HepG2 (cell line): ENCODE measurements around the gene ARHGAP45. TPM values are rescaled to one million over a fixed set of nuclear protein-coding genes. Genes with fewer than 3 reads are reported as not detected.
A peak's percentile ranks its signal among the peaks of the same experiment; 100 is the strongest.

Source experiments
- AHR ChIP-seq: IDR thresholded peaks from 2 replicates; pipeline ENCODE4 v1.6.1; 2018; ENCODE audit warnings: missing genetic modification reagents, missing compliant biosample characterization
- GATAD2A ChIP-seq: IDR thresholded peaks from 2 replicates; pipeline ENCODE4 v1.6.1; 2016
- HDAC2 ChIP-seq: sonication (generic); formaldehyde crosslinking; IDR thresholded peaks from 2 replicates; pipeline ENCODE4 v1.4.0; 2020; ENCODE audit warnings: missing genetic modification reagents
- HOXA7 ChIP-seq: sonication (generic); formaldehyde crosslinking; IDR thresholded peaks from 2 replicates; pipeline ENCODE4 v1.8.1; 2022; ENCODE audit warnings: mild to moderate bottlenecking, missing genetic modification reagents, moderate library complexity
- KLF6 ChIP-seq: IDR thresholded peaks from 2 replicates; pipeline ENCODE4 v1.8.0; 2016; ENCODE audit warnings: missing biosample characterization, missing genetic modification reagents
- MEIS1 ChIP-seq: sonication (generic); formaldehyde crosslinking; IDR thresholded peaks from 2 replicates; pipeline ENCODE4 v1.9.0; 2021; ENCODE audit warnings: mild to moderate bottlenecking, missing genetic modification reagents, moderate library complexity, borderline replicate concordance
- MZF1 ChIP-seq: sonication (generic); formaldehyde crosslinking; IDR thresholded peaks from 2 replicates; pipeline ENCODE4 v1.8.1; 2023; ENCODE audit warnings: mild to moderate bottlenecking, missing genetic modification reagents, borderline replicate concordance
- POLR2G ChIP-seq: fragments of 200-400 bp; formaldehyde crosslinking; IDR thresholded peaks from 2 replicates; pipeline ENCODE4 v1.6.1; 2018; ENCODE audit warnings: mild to moderate bottlenecking, low read depth, low read length, moderate library complexity
- RCOR2 ChIP-seq: IDR thresholded peaks from 2 replicates; pipeline ENCODE4 v1.6.1; 2016; ENCODE audit warnings: missing biosample characterization, missing genetic modification reagents
- RELA ChIP-seq: sonication (generic); formaldehyde crosslinking; IDR thresholded peaks from 2 replicates; pipeline ENCODE4 v1.4.0; 2020; ENCODE audit warnings: missing genetic modification reagents
- RXRA ChIP-seq: sonication (generic); formaldehyde crosslinking; IDR thresholded peaks from 2 replicates; pipeline ENCODE4 v1.5.1; 2020; ENCODE audit warnings: missing genetic modification reagents
- SP4 ChIP-seq: sonication (generic); formaldehyde crosslinking; IDR thresholded peaks from 2 replicates; pipeline ENCODE4 v1.8.1; 2023; ENCODE audit warnings: mild to moderate bottlenecking, missing genetic modification reagents
- SRSF9 ChIP-seq: fragments of 200-400 bp; formaldehyde crosslinking; IDR thresholded peaks from 2 replicates; pipeline ENCODE4 v1.6.1; 2018; ENCODE audit warnings: borderline replicate concordance, mild to moderate bottlenecking, low read depth, low read length; ENCODE audit not compliant: insufficient read depth, poor library complexity, severe bottlenecking
- ZBTB26 ChIP-seq: IDR thresholded peaks from 2 replicates; pipeline ENCODE4 v1.6.1; 2016; ENCODE audit warnings: missing compliant biosample characterization, missing genetic modification reagents, borderline replicate concordance
- ZMYM3 ChIP-seq: sonication (generic); formaldehyde crosslinking; IDR thresholded peaks from 2 replicates; pipeline ENCODE4 v1.5.1; 2020; ENCODE audit warnings: mild to moderate bottlenecking, missing genetic modification reagents
- ZNF256 ChIP-seq: sonication (generic); formaldehyde crosslinking; conservative IDR thresholded peaks from 2 replicates; pipeline ENCODE4 v1.4.0; 2020; ENCODE audit warnings: missing genetic modification reagents
- ZNF280D ChIP-seq: sonication (generic); formaldehyde crosslinking; IDR thresholded peaks from 2 replicates; pipeline ENCODE4 v1.5.1; 2020; ENCODE audit warnings: mild to moderate bottlenecking, missing genetic modification reagents
- ZNF740 ChIP-seq: sonication (generic); formaldehyde crosslinking; IDR thresholded peaks from 2 replicates; pipeline ENCODE4 v1.4.0; 2020; ENCODE audit warnings: missing genetic modification reagents
- ZNF766 ChIP-seq: sonication (generic); formaldehyde crosslinking; IDR thresholded peaks from 2 replicates; pipeline ENCODE4 v1.5.0; 2020; ENCODE audit warnings: missing genetic modification reagents, borderline replicate concordance
- ZSCAN25 ChIP-seq: sonication (generic); formaldehyde crosslinking; IDR thresholded peaks from 2 replicates; pipeline ENCODE4 v1.8.0; 2022; ENCODE audit warnings: mild to moderate bottlenecking, missing genetic modification reagents
- polyA plus RNA-seq, 8 experiments: library from polyadenylated mRNA; depleted of rRNA in 3 of 8; stranded (reverse) in 7 of 8; unstranded in 1 of 8; fragments of >200 nt; fragmentation: Illumina TruSeq in 4 of 8; extraction: Trizol in 4 of 8; gene quantifications; 2 replicates each; pipeline versions ENCODE4 v1.2.1 to v1.2.3, GENCODE V29; 2011 to 2016; ENCODE audit warnings: low read depth in 4 of 8, missing spikeins in 1 of 8, mixed read lengths in 1 of 8; ENCODE audit not compliant: insufficient read depth in 1 of 8
- total RNA-seq, 5 experiments: library from RNA; depleted of rRNA; stranded (reverse); fragments of >200 nt; fragmentation: Illumina TruSeq; extraction: Trizol; gene quantifications; 2 replicates each; pipeline ENCODE4 v1.2.3, GENCODE V29; 2016; ENCODE audit warnings: low read depth in 1 of 5
- TF ChIP-seq, protein P1 (sequence below): sonication (generic); IDR thresholded peaks from 2 replicates; pipeline ENCODE4 v1.6.1; 2016; ENCODE audit warnings: low read depth, borderline replicate concordance
- TF ChIP-seq, protein P2 (sequence below): sonication (generic); formaldehyde crosslinking; conservative IDR thresholded peaks from 2 replicates; pipeline ENCODE4 v1.4.0; 2020; ENCODE audit warnings: missing genetic modification reagents

Gene ARHGAP45
- total and polyA plus RNA-seq, 2 of the 13 experiments (the other 11 are each of a cell fraction or from before 2014, with no cell fraction given), result 0.84 to 32.0 TPM

GRCh38 chr19:1050989-1051788, 15.8 kb upstream of the ARHGAP45 start (continued):
- peak; percentile 73; the same call in 1 of the 2 replicates for TF ChIP-seq ZBTB26
- TF ChIP-seq ZNF256, result peak; percentile 54; the same call in 1 of the 2 replicates
- peak; percentile 91 for TF ChIP-seq ZMYM3 (CRISPR knock-in tag)
- TF ChIP-seq RXRA (CRISPR knock-in tag), result peak; percentile 84
- TF ChIP-seq MZF1 (CRISPR knock-in tag), result peak; percentile 92; the same call in 1 of the 2 replicates
- peak; percentile 56; the same call in 1 of the 2 replicates for TF ChIP-seq KLF6
- peak; percentile 60 for TF ChIP-seq GATAD2A (CRISPR knock-in tag)
- TF ChIP-seq, protein P1, sequence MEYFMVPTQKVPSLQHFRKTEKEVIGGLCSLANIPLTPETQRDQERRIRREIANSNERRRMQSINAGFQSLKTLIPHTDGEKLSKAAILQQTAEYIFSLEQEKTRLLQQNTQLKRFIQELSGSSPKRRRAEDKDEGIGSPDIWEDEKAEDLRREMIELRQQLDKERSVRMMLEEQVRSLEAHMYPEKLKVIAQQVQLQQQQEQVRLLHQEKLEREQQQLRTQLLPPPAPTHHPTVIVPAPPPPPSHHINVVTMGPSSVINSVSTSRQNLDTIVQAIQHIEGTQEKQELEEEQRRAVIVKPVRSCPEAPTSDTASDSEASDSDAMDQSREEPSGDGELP, result peak; percentile 13; the same call in 1 of the 2 replicates
- TF ChIP-seq ZNF740, result no peak
- TF ChIP-seq, protein P2, sequence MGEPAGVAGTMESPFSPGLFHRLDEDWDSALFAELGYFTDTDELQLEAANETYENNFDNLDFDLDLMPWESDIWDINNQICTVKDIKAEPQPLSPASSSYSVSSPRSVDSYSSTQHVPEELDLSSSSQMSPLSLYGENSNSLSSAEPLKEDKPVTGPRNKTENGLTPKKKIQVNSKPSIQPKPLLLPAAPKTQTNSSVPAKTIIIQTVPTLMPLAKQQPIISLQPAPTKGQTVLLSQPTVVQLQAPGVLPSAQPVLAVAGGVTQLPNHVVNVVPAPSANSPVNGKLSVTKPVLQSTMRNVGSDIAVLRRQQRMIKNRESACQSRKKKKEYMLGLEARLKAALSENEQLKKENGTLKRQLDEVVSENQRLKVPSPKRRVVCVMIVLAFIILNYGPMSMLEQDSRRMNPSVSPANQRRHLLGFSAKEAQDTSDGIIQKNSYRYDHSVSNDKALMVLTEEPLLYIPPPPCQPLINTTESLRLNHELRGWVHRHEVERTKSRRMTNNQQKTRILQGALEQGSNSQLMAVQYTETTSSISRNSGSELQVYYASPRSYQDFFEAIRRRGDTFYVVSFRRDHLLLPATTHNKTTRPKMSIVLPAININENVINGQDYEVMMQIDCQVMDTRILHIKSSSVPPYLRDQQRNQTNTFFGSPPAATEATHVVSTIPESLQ (CRISPR knock-in tag), result no peak
- TF ChIP-seq RCOR2 (CRISPR knock-in tag), result 0 out of 2 replicates have a peak, but pooled peaks have one; percentile 38
- peak; percentile 93 for TF ChIP-seq ZNF280D (CRISPR knock-in tag)
- peak; percentile 51; the same call in 1 of the 2 replicates for TF ChIP-seq SP4
- no peak for TF ChIP-seq SRSF9
- TF ChIP-seq HOXA7, result 0 out of 2 replicates have a peak, but pooled peaks have one; percentile 16
- TF ChIP-seq HDAC2 (CRISPR knock-in tag), result peak; percentile 70
- 0 out of 2 replicates have a peak, but pooled peaks have one; percentile 68 for TF ChIP-seq MEIS1 (CRISPR knock-in tag)
- TF ChIP-seq AHR (CRISPR knock-in tag), result peak; percentile 72; the same call in 1 of the 2 replicates
- 0 out of 2 replicates have a peak, but pooled peaks have one; percentile 38 for TF ChIP-seq ZNF766 (CRISPR knock-in tag)
- TF ChIP-seq ZSCAN25 (CRISPR knock-in tag), result peak; percentile 69; the same call in 1 of the 2 replicates
- peak; percentile 83 for TF ChIP-seq POLR2G
- peak; percentile 56; the same call in 1 of the 2 replicates for TF ChIP-seq RELA
